ENCODE measurements around the gene RABGAP1L. TPM values are rescaled to one million over a fixed set of nuclear protein-coding genes. Genes with fewer than 3 reads are reported as not detected.

Gene RABGAP1L
- total RNA-seq, 2 experiments from 2014 or later: 98.1 to 158 TPM

GRCh38 chr1:174160603-174161002 lies 1.3 kb downstream of the RABGAP1L start:
- Histone ChIP-seq H3K9me2 (ENCODE audit: insufficient read depth, low read length) (no peaks in the 10 kb centered on the region), H4K20me1 (ENCODE audit: insufficient read depth, low read length) (peaks cover 5% of the 10 kb centered on the region), H2AFZ (ENCODE audit: low read length) (no peak overlapping the region), H3K4me2 (ENCODE audit: low read length) (peak overlapping the region; percentile 96), H3K27ac (ENCODE audit: low read depth, low read length, poor library complexity, severe bottlenecking) (peak overlapping the region; percentile 7), H3K4me1 (ENCODE audit: insufficient read depth, low read length, poor library complexity, severe bottlenecking) (peaks cover 56% of the 10 kb centered on the region), H3K79me2 (ENCODE audit: insufficient read depth, low read depth, low read length) (peaks cover 54% of the 10 kb centered on the region), H3K4me3 (ENCODE audit: low read depth, low read length, poor library complexity, severe bottlenecking) (peak overlapping the region; percentile 96), H3K9me3 (ENCODE audit: low read length) (no peaks in the 10 kb centered on the region), H3K36me3 (ENCODE audit: insufficient read depth, low read length) (no peaks in the 10 kb centered on the region)
- CTCF ChIA-PET (ENCODE audit: unreplicated experiment): no interaction called here
- DNase-seq (ENCODE audit: low spot score): no peak
- BruUV-seq (replicated peaks): no TSS peak
- POLR2A ChIA-PET: no interaction called here
- intact Hi-C loops (cut with micrococcal nuclease; ENCODE audit: unreplicated experiment): loop anchor here (10.0 kb wide), 1 partner anchor 336 kb away; the partner anchor contains the start of genes CENPL and DARS2
- TF ChIP-seq EZH2phosphoT487 (IDR thresholded peaks at IDR 0.05; ENCODE audit: borderline replicate concordance, low read depth, low read length) (no peak), CTCF (conservative IDR thresholded peaks at IDR 0.05; ENCODE audit: low read length) (no peak)

- no TSS peak for BruUV-seq (replicated peaks)
- Histone ChIP-seq H2AFZ (ENCODE audit: low read length) (no peak overlapping the region), H3K27ac (ENCODE audit: low read depth, low read length, poor library complexity, severe bottlenecking) (peak overlapping the region; percentile 22), H3K79me2 (ENCODE audit: insufficient read depth, low read depth, low read length) (peaks cover 66% of the 10 kb centered on the region), H3K9me3 (ENCODE audit: low read length) (no peaks in the 10 kb centered on the region), H3K4me1 (ENCODE audit: insufficient read depth, low read length, poor library complexity, severe bottlenecking) (peaks cover 63% of the 10 kb centered on the region), H3K36me3 (ENCODE audit: insufficient read depth, low read length) (peaks cover 3% of the 10 kb centered on the region; the same call in 1 of the 2 replicates), H3K4me2 (ENCODE audit: low read length) (peak overlapping the region; percentile 96), H3K4me3 (ENCODE audit: low read depth, low read length, poor library complexity, severe bottlenecking) (peak overlapping the region; percentile 96), H4K20me1 (ENCODE audit: insufficient read depth, low read length) (peaks cover 5% of the 10 kb centered on the region), H3K9me2 (ENCODE audit: insufficient read depth, low read length) (no peaks in the 10 kb centered on the region)
- ChIA-PET CTCF (ENCODE audit: unreplicated experiment) (interaction anchor here (1.4 kb wide), 1 partner anchor 57 kb away, joined by 3 read pairs; no protein-coding TSS in a partner anchor), POLR2A (interaction anchor here (0.6 to 1.3 kb wide), 4 partner anchors 8 to 1030 kb away, joined by 3 to 11 read pairs (median 4); no protein-coding TSS in a partner anchor)
- TF ChIP-seq EZH2phosphoT487 (IDR thresholded peaks at IDR 0.05; ENCODE audit: borderline replicate concordance, low read depth, low read length): no peak
- no peak for TF ChIP-seq CTCF (conservative IDR thresholded peaks at IDR 0.05; ENCODE audit: low read length)
- intact Hi-C loops (cut with micrococcal nuclease; ENCODE audit: unreplicated experiment): loop anchor here (10.0 kb wide), 1 partner anchor 337 kb away; the partner anchor contains the start of genes CENPL and DARS2
- DNase-seq (ENCODE audit: low spot score): no peak
These were observed 2.5 kb downstream of the RABGAP1L start for GRCh38 chr1:174161813-174162212.

- ChIA-PET CTCF (ENCODE audit: unreplicated experiment) (interaction anchor here (1.1 kb wide), 1 partner anchor 9 kb away, joined by 3 read pairs; no protein-coding TSS in a partner anchor), POLR2A (interaction anchor here (0.8 to 1.7 kb wide), 2 partner anchors 12 to 18 kb away, joined by 3 to 5 read pairs; no protein-coding TSS in a partner anchor)
- DNase-seq (ENCODE audit: low spot score): no peak
- no peak overlapping the region; the same call in 1 of the 2 replicates for H3K4me2 ChIP-seq (ENCODE audit: low read length)
- no TSS peak for BruUV-seq (replicated peaks)
- no peak overlapping the region for H3K27ac ChIP-seq (ENCODE audit: low read depth, low read length, poor library complexity, severe bottlenecking)
- peaks cover 74% of the 10 kb centered on the region for H3K4me1 ChIP-seq (ENCODE audit: insufficient read depth, low read length, poor library complexity, severe bottlenecking)
- H3K4me3 ChIP-seq (ENCODE audit: low read depth, low read length, poor library complexity, severe bottlenecking): no peak overlapping the region
- no peaks in the 10 kb centered on the region for H3K9me2 ChIP-seq (ENCODE audit: insufficient read depth, low read length)
- peaks cover 96% of the 10 kb centered on the region for H3K79me2 ChIP-seq (ENCODE audit: insufficient read depth, low read depth, low read length)
- no peaks in the 10 kb centered on the region for H3K9me3 ChIP-seq (ENCODE audit: low read length)
- no peak overlapping the region for H2AFZ ChIP-seq (ENCODE audit: low read length)
- TF ChIP-seq CTCF (conservative IDR thresholded peaks at IDR 0.05; ENCODE audit: low read length): no peak
- no peak for TF ChIP-seq EZH2phosphoT487 (IDR thresholded peaks at IDR 0.05; ENCODE audit: borderline replicate concordance, low read depth, low read length)
- H4K20me1 ChIP-seq (ENCODE audit: insufficient read depth, low read length): peaks cover 5% of the 10 kb centered on the region
- intact Hi-C loops (cut with micrococcal nuclease; ENCODE audit: unreplicated experiment): loop anchor here (10.0 kb wide), 1 partner anchor 340 kb away; the partner anchor contains the start of genes CENPL and DARS2
- peaks cover 9% of the 10 kb centered on the region; the same call in 1 of the 2 replicates for H3K36me3 ChIP-seq (ENCODE audit: insufficient read depth, low read length)
These were observed 5.5 kb downstream of the RABGAP1L start for GRCh38 chr1:174164826-174165225.

Data from OCI-LY7 (cell line).